ENCODE results near the gene ZFP36L2.

The ZFP36L2 gene

DNA sequence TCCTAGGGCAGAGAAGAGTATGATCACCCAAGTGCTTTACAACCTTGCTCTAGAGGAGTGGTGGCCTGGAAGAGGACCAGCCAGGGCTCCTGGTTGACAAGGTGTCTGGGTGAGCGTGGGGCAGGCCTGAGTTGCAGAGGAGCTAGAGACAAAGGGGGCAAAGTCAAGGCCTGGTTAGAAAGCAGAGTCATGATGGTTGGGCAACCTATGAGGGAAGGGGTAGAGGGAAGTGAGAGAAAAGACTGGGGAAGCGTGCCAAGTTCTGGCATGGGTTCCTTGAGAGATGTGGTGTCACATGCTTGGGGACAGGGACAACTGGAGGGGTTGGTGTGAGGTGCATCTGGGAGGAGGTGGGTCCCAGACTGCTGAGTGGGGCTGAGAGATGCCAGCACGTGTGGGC, 13.5 kb downstream of the ZFP36L2 start:
- Histone ChIP-seq H3K4me3 (ENCODE audit: low read depth, low read length) (no peak overlapping the region), H3K9ac (no peak overlapping the region), H3K9me3 (ENCODE audit: control insufficient read depth, low read length) (no peaks in the 10 kb centered on the region), H3K4me1 (peaks cover under 1% of the 10 kb centered on the region), H3K79me2 (no peaks in the 10 kb centered on the region), H3K27ac (no peak overlapping the region), H2AFZ (no peak overlapping the region), H3K4me2 (ENCODE audit: low read length) (no peak overlapping the region), H3K27me3 (ENCODE audit: control insufficient read depth, insufficient read depth, low read length) (no peaks in the 10 kb centered on the region), H3K36me3 (ENCODE audit: control insufficient read depth, insufficient read depth, low read length) (no peaks in the 10 kb centered on the region)
- TF ChIP-seq, protein P1, sequence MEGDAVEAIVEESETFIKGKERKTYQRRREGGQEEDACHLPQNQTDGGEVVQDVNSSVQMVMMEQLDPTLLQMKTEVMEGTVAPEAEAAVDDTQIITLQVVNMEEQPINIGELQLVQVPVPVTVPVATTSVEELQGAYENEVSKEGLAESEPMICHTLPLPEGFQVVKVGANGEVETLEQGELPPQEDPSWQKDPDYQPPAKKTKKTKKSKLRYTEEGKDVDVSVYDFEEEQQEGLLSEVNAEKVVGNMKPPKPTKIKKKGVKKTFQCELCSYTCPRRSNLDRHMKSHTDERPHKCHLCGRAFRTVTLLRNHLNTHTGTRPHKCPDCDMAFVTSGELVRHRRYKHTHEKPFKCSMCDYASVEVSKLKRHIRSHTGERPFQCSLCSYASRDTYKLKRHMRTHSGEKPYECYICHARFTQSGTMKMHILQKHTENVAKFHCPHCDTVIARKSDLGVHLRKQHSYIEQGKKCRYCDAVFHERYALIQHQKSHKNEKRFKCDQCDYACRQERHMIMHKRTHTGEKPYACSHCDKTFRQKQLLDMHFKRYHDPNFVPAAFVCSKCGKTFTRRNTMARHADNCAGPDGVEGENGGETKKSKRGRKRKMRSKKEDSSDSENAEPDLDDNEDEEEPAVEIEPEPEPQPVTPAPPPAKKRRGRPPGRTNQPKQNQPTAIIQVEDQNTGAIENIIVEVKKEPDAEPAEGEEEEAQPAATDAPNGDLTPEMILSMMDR (IDR thresholded peaks at IDR 0.05): no peak

DNA sequence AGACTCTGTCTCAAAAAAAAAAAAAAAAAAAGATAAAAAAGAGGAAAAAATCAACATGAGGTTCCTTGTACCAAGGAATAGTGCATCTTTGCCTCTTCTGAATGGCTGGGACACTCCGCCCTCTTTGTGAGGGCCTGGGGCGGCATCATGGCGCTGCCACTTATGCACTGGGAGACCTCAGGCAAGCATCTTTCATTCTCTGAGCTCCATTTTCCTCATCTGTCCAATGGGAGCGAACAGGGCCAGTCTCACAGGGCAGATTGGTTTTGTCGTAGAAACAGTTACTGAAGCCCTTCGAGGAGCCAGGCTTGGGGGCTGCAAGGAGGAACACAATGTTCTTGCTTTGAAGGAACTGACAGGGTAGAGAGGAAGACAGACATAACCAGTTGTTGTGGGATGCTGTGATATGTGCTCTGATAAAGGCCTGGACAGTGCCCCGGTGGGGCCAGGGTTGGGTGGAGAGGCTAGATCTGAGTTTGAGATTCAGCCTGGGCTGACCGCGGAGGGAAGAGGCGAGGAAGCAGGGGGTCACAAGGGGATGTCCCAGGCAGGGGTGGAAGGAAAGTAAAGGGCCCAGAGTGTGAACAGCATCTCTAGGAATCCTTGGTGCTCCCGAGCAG, 14.1 kb downstream of the ZFP36L2 start:
- Histone ChIP-seq H3K27me3 (ENCODE audit: control insufficient read depth, insufficient read depth, low read length) (no peaks in the 10 kb centered on the region), H3K4me1 (no peaks in the 10 kb centered on the region), H3K4me2 (ENCODE audit: low read length) (no peak overlapping the region), H2AFZ (no peak overlapping the region), H3K36me3 (ENCODE audit: control insufficient read depth, insufficient read depth, low read length) (no peaks in the 10 kb centered on the region), H3K27ac (no peak overlapping the region), H3K9ac (no peak overlapping the region), H3K79me2 (no peaks in the 10 kb centered on the region), H3K4me3 (ENCODE audit: low read depth, low read length) (no peak overlapping the region), H3K9me3 (ENCODE audit: control insufficient read depth, low read length) (no peaks in the 10 kb centered on the region)
- TF ChIP-seq, protein P1 (IDR thresholded peaks at IDR 0.05): no peak

DNA sequence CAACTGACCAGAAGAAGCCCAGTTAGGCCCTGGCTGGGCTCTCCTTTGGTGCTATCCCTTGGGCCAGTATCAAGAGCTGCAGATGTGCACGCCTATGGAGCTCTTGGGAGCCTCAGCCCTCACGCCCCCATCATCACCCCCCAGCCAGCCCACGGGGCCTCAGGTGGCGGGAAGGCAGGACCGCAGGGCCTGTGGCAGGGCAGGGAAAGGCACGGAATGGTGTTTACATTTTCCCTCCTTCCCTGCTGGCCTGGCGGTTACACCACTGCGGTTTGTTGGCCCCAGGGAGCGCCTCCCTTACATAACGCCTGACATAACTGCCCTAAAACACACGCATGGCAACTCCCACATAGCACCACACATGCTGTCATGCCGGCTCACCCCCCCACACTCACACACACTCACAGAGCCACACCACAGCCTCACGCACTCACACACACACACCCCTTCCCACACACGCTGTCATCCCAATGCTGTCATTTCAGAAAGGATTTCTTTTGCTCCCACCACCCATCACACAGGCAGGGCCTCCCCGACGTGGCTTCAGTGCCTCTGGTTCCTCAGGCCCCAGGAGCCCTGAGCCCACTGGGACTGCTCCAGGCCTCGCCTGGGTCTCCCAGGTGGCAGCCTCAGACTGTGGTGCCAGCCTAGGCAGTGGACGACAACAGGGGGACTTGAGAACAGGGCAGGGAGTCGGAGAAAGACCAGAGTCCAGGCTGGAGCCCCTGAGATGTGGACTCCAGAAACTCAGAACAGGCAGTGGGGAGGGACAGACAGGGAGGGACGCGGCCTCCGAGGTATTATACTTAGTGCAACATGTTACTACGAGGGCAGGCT, 15.7 kb downstream of the ZFP36L2 start:
- H3K4me2 ChIP-seq (ENCODE audit: low read length): no peak overlapping the region
- H3K79me2 ChIP-seq: no peaks in the 10 kb centered on the region
- H3K36me3 ChIP-seq (ENCODE audit: control insufficient read depth, insufficient read depth, low read length): no peaks in the 10 kb centered on the region
- H3K9me3 ChIP-seq (ENCODE audit: control insufficient read depth, low read length): no peaks in the 10 kb centered on the region
- no peak overlapping the region for H3K4me3 ChIP-seq (ENCODE audit: low read depth, low read length)
- H3K9ac ChIP-seq: no peak overlapping the region
- TF ChIP-seq, protein P1 (IDR thresholded peaks at IDR 0.05): no peak
- H2AFZ ChIP-seq: no peak overlapping the region
- no peaks in the 10 kb centered on the region for H3K27me3 ChIP-seq (ENCODE audit: control insufficient read depth, insufficient read depth, low read length)
- no peaks in the 10 kb centered on the region for H3K4me1 ChIP-seq
- H3K27ac ChIP-seq: no peak overlapping the region

DNA sequence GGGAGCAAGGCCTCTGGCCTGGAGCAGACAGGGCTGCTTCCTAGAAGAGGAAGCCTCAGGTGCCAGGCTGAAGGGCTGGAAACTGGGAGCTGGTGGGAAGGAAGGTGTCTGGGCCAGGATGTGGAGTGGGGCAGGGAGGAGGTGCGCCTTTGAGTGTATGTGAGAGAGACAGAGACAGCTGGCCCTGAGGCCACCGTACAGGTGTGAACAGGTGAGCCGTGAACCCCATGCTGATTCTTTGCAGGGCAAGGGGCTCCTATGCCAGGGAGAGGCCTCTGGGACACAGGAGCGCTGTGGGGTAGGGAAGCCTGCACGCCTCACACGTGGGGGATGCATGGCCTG, 16.3 kb downstream of the ZFP36L2 start:
- H3K27me3 ChIP-seq (ENCODE audit: control insufficient read depth, insufficient read depth, low read length): no peaks in the 10 kb centered on the region
- TF ChIP-seq, protein P1 (IDR thresholded peaks at IDR 0.05): no peak
- H3K79me2 ChIP-seq: no peaks in the 10 kb centered on the region
- H3K4me2 ChIP-seq (ENCODE audit: low read length): no peak overlapping the region
- H3K36me3 ChIP-seq (ENCODE audit: control insufficient read depth, insufficient read depth, low read length): no peaks in the 10 kb centered on the region
- no peak overlapping the region for H3K27ac ChIP-seq
- no peak overlapping the region for H3K4me3 ChIP-seq (ENCODE audit: low read depth, low read length)
- H3K9ac ChIP-seq: no peak overlapping the region
- H2AFZ ChIP-seq: no peak overlapping the region
- no peaks in the 10 kb centered on the region for H3K4me1 ChIP-seq
- no peaks in the 10 kb centered on the region for H3K9me3 ChIP-seq (ENCODE audit: control insufficient read depth, low read length)

Data from parathyroid adenoma (tissue), 2 donors.